Prostate gland (tissue), 2 donors: ENCODE data around the gene DDX41.

Experiments used
- CTCF ChIP-seq, 4 experiments: fragments of 200-600 bp in 2 of 4; fragments of 450-650 bp in 2 of 4; sonication (generic) in 2 of 4; IDR thresholded peaks; 1 replicate in 3 of 4; 2 replicates in 1 of 4; pipeline ENCODE4 v1.5.1; 2016 to 2019; ENCODE audit warnings: antibody characterized with exemption in 4 of 4, mild to moderate bottlenecking in 2 of 4, moderate library complexity in 2 of 4
- POLR2A ChIP-seq: fragments of 450-650 bp; IDR thresholded peaks from one replicate; pipeline ENCODE4 v1.6.1; 2016; ENCODE audit warnings: antibody characterized with exemption, mild to moderate bottlenecking

GRCh38 chr5:177504086-177505056, 12.4 kb downstream of the DDX41 start:
- TF ChIP-seq POLR2A (no peak), CTCF (IDR thresholded peaks at IDR 0.05) (no peak)
